Large intestine (tissue), 3 donors: ENCODE data around the gene KRT7. TPM values are rescaled to one million over a fixed set of nuclear protein-coding genes. Genes with fewer than 3 reads are reported as not detected.

Experiments used
- DNase-seq, 2 donors: peaks; one replicate each; pipeline versions ENCODE4 v3.0.0 to v3.0.0-alpha.2; 2013
- H3K27ac ChIP-seq: one replicate; pipeline ENCODE4 v1.5.1; 2013; ENCODE audit warnings: low read length
- H3K27me3 ChIP-seq: 2 replicates; pipeline ENCODE4 v1.6.1; 2013; ENCODE audit warnings: low read length; ENCODE audit not compliant: control insufficient read depth, insufficient read depth
- H3K36me3 ChIP-seq: 2 replicates; pipeline ENCODE4 v1.6.1; 2013; ENCODE audit warnings: low read length; ENCODE audit not compliant: control insufficient read depth, insufficient read depth
- H3K4me1 ChIP-seq: one replicate; pipeline ENCODE4 v1.6.1; 2013; ENCODE audit warnings: low read length; ENCODE audit not compliant: control insufficient read depth, insufficient read depth
- H3K4me3 ChIP-seq: one replicate; pipeline ENCODE4 v1.5.1; 2013; ENCODE audit warnings: low read length
- H3K9me3 ChIP-seq: one replicate; pipeline ENCODE4 v1.6.1; 2013; ENCODE audit warnings: mild to moderate bottlenecking, low read depth, low read length, moderate library complexity; ENCODE audit not compliant: control insufficient read depth
- WGBS: methylation state at CpG from one replicate; pipeline ENCODE4 v1.1.5; 2013; ENCODE audit warnings: low lambda C conversion rate; ENCODE audit not compliant: insufficient coverage; 5-methylcytosine and 5-hydroxymethylcytosine counted together
- polyA plus RNA-seq: library from polyadenylated mRNA; unstranded; fragments of 120-200 nt; gene quantifications from one replicate; pipeline ENCODE4 v1.2.1, GENCODE V29; 2013

KRT7 gene
- polyA plus RNA-seq, 1 donor: 8.6 TPM

- Histone ChIP-seq H3K4me3 (no peak overlapping the region), H3K36me3 (no peaks in the 10 kb centered on the region), H3K9me3 (no peaks in the 10 kb centered on the region), H3K4me1 (peaks cover 16% of the 10 kb centered on the region), H3K27me3 (peaks cover 35% of the 10 kb centered on the region), H3K27ac (no peak overlapping the region)
- no CpG with 5 or more reads among the region's 8 CpGs for WGBS
- no peak for DNase-seq
These were observed 2.4 kb upstream of the KRT7 start for GRCh38 chr12:52230364-52231281.

- DNase-seq: no peak
- Histone ChIP-seq H3K27ac (no peak overlapping the region), H3K36me3 (no peaks in the 10 kb centered on the region), H3K27me3 (peaks cover 35% of the 10 kb centered on the region), H3K4me1 (peaks cover 20% of the 10 kb centered on the region), H3K9me3 (no peaks in the 10 kb centered on the region), H3K4me3 (no peak overlapping the region)
- 100% methylated on average over 3 of the region's 16 CpGs for WGBS
These were observed 1.5 kb upstream of the KRT7 start for GRCh38 chr12:52231305-52232202.

GRCh38 chr12:52232203-52232673, 805 bp upstream of the KRT7 start:
- no peaks in the 10 kb centered on the region for H3K36me3 ChIP-seq
- DNase-seq: no peak
- no peak overlapping the region for H3K27ac ChIP-seq
- H3K9me3 ChIP-seq: no peaks in the 10 kb centered on the region
- H3K27me3 ChIP-seq: peaks cover 35% of the 10 kb centered on the region
- peaks cover 23% of the 10 kb centered on the region for H3K4me1 ChIP-seq
- H3K4me3 ChIP-seq: no peak overlapping the region
- no CpG with 5 or more reads among the region's 12 CpGs for WGBS

DNA sequence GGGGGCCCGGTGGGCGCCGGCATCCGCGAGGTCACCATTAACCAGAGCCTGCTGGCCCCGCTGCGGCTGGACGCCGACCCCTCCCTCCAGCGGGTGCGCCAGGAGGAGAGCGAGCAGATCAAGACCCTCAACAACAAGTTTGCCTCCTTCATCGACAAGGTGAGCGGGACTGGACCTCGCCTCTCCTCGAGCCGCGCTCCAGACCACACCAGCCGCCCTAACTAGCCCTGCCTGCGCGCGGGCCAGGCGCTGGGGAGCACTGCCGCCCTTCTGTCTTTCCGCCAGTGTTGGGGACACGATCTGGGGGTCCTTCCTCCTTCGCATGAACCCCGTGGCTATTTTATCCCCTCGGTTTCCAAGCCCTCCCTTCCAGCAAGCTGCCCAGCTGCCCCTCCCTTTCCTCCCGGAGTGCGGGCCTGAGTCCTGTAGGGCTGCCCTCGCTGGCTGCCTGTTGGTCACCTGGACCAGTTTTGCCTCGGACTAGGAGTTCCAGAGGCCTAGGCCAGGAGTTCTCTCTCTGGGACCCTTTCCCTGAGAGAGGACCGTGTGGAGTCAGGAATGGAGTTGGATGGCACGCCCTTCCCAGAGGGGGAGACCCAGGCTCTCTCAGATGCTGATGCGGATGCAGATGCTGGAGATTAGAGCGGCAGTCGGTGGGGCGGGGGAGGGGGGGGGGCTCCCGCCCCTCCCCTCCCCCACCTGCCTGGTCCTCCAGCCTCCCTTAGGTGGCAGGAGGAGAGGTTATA, 592 bp downstream of the KRT7 start:
- H3K27me3 ChIP-seq: peaks cover 35% of the 10 kb centered on the region
- no CpG with 5 or more reads among the region's 40 CpGs for WGBS
- peaks cover 23% of the 10 kb centered on the region for H3K4me1 ChIP-seq
- no peak overlapping the region for H3K4me3 ChIP-seq
- no peaks in the 10 kb centered on the region for H3K36me3 ChIP-seq
- no peak for DNase-seq
- no peaks in the 10 kb centered on the region for H3K9me3 ChIP-seq
- H3K27ac ChIP-seq: no peak overlapping the region

DNA sequence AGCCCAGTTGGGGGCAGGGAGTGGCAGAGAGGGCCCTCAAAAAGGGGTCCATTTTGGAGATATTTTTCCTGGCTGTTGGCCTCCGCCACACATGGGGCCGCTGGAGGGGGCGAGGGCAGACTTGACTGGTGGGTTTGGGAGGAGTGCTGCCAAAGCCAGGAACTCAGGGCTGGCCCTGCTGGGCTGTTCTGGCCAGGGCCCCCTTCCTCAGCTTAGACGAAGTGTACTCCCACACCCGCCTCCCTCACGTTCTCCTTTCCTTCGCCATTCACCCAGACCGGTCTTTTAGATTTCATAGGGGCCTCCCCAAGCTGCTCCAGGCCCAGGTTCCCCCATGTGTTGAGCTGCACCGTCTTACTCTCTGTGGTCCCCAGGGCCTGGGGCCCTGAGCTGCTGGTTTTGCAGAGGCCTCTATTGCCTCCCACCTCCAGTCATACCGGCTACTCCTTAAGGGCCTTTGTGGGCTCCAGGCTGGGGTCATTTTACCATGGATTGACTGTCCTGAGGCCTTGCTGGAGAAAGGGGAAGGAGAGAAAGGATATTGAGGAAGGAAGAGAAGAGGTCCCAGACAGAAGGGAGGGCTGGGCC, 1.3 kb downstream of the KRT7 start:
- no peaks in the 10 kb centered on the region for H3K36me3 ChIP-seq
- no peaks in the 10 kb centered on the region for H3K9me3 ChIP-seq
- no peak overlapping the region for H3K27ac ChIP-seq
- no peak for DNase-seq
- WGBS: 100% methylated on average over 1 of the region's 10 CpGs
- H3K4me3 ChIP-seq: no peak overlapping the region
- peaks cover 25% of the 10 kb centered on the region for H3K4me1 ChIP-seq
- peaks cover 35% of the 10 kb centered on the region for H3K27me3 ChIP-seq

- no CpG with 5 or more reads among the region's 15 CpGs for WGBS
- no peaks in the 10 kb centered on the region for H3K36me3 ChIP-seq
- H3K4me3 ChIP-seq: no peak overlapping the region
- H3K27ac ChIP-seq: peak overlapping the region; percentile 37
- H3K27me3 ChIP-seq: peaks cover 33% of the 10 kb centered on the region
- H3K4me1 ChIP-seq: peaks cover 31% of the 10 kb centered on the region
- H3K9me3 ChIP-seq: no peaks in the 10 kb centered on the region
- no peak for DNase-seq
These were observed 2.1 kb downstream of the KRT7 start for GRCh38 chr12:52235001-52235764.

DNA sequence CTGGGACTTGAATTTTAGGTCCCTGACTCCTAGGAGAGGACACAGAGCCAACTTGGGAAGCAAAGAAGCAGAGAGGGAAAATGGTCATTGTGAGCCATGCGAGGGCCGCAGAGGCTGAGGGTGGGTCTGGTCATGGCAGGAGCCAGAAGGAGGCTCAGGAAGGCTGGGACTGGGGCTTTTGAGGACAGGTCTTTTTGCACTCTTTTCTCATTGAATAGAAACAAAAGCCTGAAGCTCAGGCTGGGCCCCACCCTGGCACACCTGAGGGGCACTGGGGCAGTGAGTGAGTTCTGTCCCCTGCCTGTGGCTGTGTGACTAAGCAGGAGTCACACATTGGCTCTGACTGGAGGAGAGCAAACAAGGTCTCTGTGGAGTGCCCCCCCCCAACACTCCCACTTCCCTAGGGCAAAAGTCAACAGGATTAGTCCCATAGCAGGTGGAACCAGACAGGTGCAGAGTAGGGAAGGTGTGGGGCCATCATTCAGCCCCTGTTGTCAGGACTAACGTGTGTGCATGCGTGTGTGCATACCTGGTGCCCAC, 2.8 kb downstream of the KRT7 start:
- Histone ChIP-seq H3K4me3 (no peak overlapping the region), H3K9me3 (no peaks in the 10 kb centered on the region), H3K36me3 (no peaks in the 10 kb centered on the region), H3K27me3 (peaks cover 27% of the 10 kb centered on the region), H3K4me1 (peaks cover 31% of the 10 kb centered on the region), H3K27ac (peak overlapping the region; percentile 37)
- WGBS: no CpG with 5 or more reads among the region's 4 CpGs
- DNase-seq: peak; percentile 68 to 88

DNA sequence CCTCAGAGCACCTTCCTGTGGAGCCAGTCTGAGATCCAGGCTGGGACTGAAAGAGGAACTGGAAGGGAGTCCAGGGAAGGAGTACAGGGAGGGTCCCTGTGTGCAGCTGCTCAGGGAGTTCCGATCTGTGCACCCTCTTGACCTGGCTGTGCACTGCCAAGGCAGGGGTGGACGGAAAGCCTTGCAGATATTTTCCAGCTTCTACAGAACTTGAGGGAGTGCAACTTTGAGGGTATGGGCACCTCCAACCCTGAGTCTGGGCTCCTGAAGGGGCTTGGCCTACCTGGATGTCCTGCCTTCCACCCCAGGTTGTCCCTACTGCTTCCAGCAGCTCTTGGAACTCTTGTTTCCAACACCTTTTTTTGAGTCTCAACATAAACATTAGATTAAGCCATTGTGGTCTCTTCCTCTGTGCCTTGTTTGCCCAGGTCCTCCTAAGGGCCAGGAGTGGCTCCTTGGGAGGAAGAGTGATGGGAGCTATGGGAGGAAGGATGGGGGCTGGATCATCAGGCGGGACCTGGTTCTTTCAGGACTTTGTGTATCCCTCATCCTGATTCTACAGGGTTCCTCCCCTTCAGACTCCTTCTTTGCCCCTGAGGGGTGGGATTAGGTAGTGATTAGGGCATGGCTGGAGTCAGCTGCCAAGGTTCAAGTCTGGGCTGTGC, 3.5 kb downstream of the KRT7 start:
- no peak overlapping the region for H3K27ac ChIP-seq
- no CpG with 5 or more reads among the region's 3 CpGs for WGBS
- no peak overlapping the region for H3K4me3 ChIP-seq
- peaks cover 27% of the 10 kb centered on the region for H3K27me3 ChIP-seq
- DNase-seq: no peak
- H3K4me1 ChIP-seq: peaks cover 31% of the 10 kb centered on the region
- no peaks in the 10 kb centered on the region for H3K9me3 ChIP-seq
- H3K36me3 ChIP-seq: no peaks in the 10 kb centered on the region
